HepG2 (cell line): ENCODE data around the gene CNPPD1. TPM values are rescaled to one million over a fixed set of nuclear protein-coding genes. Genes with fewer than 3 reads are reported as not detected.

Experiments
- HIVEP1 ChIP-seq: sonication (generic); formaldehyde crosslinking; IDR thresholded peaks from 2 replicates; pipeline ENCODE4 v1.4.0; 2020; ENCODE audit warnings: mild to moderate bottlenecking, missing genetic modification reagents
- HMGXB3 ChIP-seq: sonication (generic); formaldehyde crosslinking; IDR thresholded peaks from 2 replicates; pipeline ENCODE4 v1.4.0; 2020; ENCODE audit warnings: missing genetic modification reagents, borderline replicate concordance
- HOXA3 ChIP-seq: sonication (generic); formaldehyde crosslinking; IDR thresholded peaks from 2 replicates; pipeline ENCODE4 v1.5.0; 2020; ENCODE audit warnings: missing genetic modification reagents
- ISL2 ChIP-seq: sonication (generic); formaldehyde crosslinking; IDR thresholded peaks from 2 replicates; pipeline ENCODE4 v1.5.0; 2020; ENCODE audit warnings: missing genetic modification reagents
- NFE2L1 ChIP-seq: sonication (generic); formaldehyde crosslinking; IDR thresholded peaks from 2 replicates; pipeline ENCODE4 v1.4.0; 2020; ENCODE audit warnings: missing genetic modification reagents, mild to moderate bottlenecking, borderline replicate concordance
- PBX2 ChIP-seq: IDR thresholded peaks from 2 replicates; pipeline ENCODE4 v1.6.1; 2016; ENCODE audit warnings: control low read depth
- TCF7 ChIP-seq: sonication (generic); IDR thresholded peaks from 2 replicates; pipeline ENCODE4 v1.6.1; 2016; ENCODE audit warnings: antibody characterized with exemption, low read depth
- ZBTB3 ChIP-seq: sonication (generic); formaldehyde crosslinking; IDR thresholded peaks from 2 replicates; pipeline ENCODE4 v1.4.0; 2020; ENCODE audit warnings: low read depth, mild to moderate bottlenecking, moderate library complexity, missing genetic modification reagents, borderline replicate concordance
- ZGPAT ChIP-seq: IDR thresholded peaks from 2 replicates; pipeline ENCODE4 v1.6.1; 2016; ENCODE audit warnings: mild to moderate bottlenecking
- ZNF207 ChIP-seq: fragments of 450-650 bp; IDR thresholded peaks from 2 replicates; pipeline ENCODE4 v1.6.1; 2016; ENCODE audit warnings: antibody characterized with exemption, borderline replicate concordance
- ZNF276 ChIP-seq: sonication (generic); formaldehyde crosslinking; IDR thresholded peaks from 2 replicates; pipeline ENCODE4 v1.4.0; 2020; ENCODE audit warnings: mild to moderate bottlenecking, low read depth, missing genetic modification reagents
- ZNF281 ChIP-seq: sonication (generic); formaldehyde crosslinking; IDR thresholded peaks from 2 replicates; pipeline ENCODE4 v1.4.0; 2020; ENCODE audit warnings: missing genetic modification reagents, borderline replicate concordance
- ZNF383 ChIP-seq: sonication (generic); formaldehyde crosslinking; IDR thresholded peaks from 2 replicates; pipeline ENCODE4 v1.4.0; 2020; ENCODE audit warnings: missing genetic modification reagents, mild to moderate bottlenecking, borderline replicate concordance
- polyA plus RNA-seq, 8 experiments: library from polyadenylated mRNA; depleted of rRNA in 3 of 8; stranded (reverse) in 7 of 8; unstranded in 1 of 8; fragments of >200 nt; fragmentation: Illumina TruSeq in 4 of 8; extraction: Trizol in 4 of 8; gene quantifications; 2 replicates each; pipeline versions ENCODE4 v1.2.1 to v1.2.3, GENCODE V29; 2011 to 2016; ENCODE audit warnings: low read depth in 4 of 8, missing spikeins in 1 of 8, mixed read lengths in 1 of 8; ENCODE audit not compliant: insufficient read depth in 1 of 8
- total RNA-seq, 5 experiments: library from RNA; depleted of rRNA; stranded (reverse); fragments of >200 nt; fragmentation: Illumina TruSeq; extraction: Trizol; gene quantifications; 2 replicates each; pipeline ENCODE4 v1.2.3, GENCODE V29; 2016; ENCODE audit warnings: low read depth in 1 of 5
- TF ChIP-seq, protein P1 (sequence below): IDR thresholded peaks from 2 replicates; pipeline ENCODE4 v1.6.1; 2012; ENCODE audit warnings: low read depth, low read length, improper control_type of control experiment

CNPPD1 gene
- total and polyA plus RNA-seq, 2 of the 13 experiments (the other 11 are each of a cell fraction or from before 2014, with no cell fraction given), result 35.5 to 49.4 TPM

DNA sequence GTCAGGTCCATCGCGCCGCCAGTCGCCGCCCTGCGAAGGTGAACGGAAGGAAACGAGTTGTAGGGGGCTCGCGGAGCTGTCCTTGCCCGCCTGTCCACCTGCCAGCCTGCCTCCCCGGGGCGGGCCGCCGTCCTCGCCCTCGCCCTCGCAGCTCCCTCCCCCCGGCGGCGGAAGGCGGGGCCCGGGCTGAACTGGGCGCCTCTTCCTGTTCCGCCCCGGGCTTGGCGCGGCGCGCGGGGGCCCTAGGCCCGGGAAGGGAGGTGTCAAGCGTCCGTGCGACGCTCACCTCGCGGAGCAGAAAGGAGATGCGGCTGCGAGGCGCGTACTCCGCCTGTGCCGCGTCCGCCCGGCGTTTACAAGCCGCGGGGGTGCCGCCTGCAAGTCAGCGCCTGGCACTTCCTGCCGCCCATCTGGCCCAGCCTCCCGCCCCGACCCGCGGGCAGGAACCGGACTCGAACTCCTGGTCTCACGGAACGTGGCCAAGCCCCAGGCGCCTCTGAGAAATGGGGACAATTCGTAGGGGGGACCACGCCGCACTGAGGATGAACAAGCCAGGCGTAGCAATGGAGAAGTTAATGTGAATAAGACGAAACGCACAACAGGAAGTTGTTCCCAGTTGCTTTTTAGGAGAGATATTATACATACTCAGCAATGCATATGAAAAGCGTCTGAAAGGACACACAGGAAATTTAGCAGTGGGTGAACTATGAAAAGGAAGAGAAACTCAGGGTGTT lies at the start of gene CNPPD1 (continued):
- TF ChIP-seq ZNF276 (CRISPR knock-in tag) (peak; percentile 93; the same call in 1 of the 2 replicates), ZBTB3 (CRISPR knock-in tag) (peak; percentile 90; the same call in 1 of the 2 replicates), PBX2 (CRISPR knock-in tag) (no peak), ZNF207 (no peak), HIVEP1 (CRISPR knock-in tag) (peak; percentile 60), ZNF383 (CRISPR knock-in tag) (0 out of 2 replicates have a peak, but pooled peaks have one; percentile 43), HMGXB3 (CRISPR knock-in tag) (no peak), NFE2L1 (0 out of 2 replicates have a peak, but pooled peaks have one; percentile 58), HOXA3 (CRISPR knock-in tag) (peak; percentile 91), ZGPAT (CRISPR knock-in tag) (peak; percentile 89), ISL2 (CRISPR knock-in tag) (peak; percentile 83), TCF7 (no peak), ZNF281 (CRISPR knock-in tag) (peak; percentile 74; the same call in 1 of the 2 replicates)
- TF ChIP-seq, protein P1, sequence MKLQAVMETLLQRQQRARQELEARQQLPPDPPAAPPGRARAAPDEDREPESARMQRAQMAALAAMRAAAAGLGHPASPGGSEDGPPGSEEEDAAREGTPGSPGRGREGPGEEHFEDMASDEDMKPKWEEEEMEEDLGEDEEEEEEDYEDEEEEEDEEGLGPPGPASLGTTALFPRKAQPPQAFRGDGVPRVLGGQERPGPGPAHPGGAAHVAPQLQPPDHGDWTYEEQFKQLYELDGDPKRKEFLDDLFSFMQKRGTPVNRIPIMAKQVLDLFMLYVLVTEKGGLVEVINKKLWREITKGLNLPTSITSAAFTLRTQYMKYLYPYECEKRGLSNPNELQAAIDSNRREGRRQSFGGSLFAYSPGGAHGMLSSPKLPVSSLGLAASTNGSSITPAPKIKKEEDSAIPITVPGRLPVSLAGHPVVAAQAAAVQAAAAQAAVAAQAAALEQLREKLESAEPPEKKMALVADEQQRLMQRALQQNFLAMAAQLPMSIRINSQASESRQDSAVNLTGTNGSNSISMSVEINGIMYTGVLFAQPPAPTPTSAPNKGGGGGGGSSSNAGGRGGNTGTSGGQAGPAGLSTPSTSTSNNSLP, result no peak
